Subcutaneous adipose tissue (tissue), 4 donors: ENCODE results near the gene PAXIP1. TPM values are rescaled to one million over a fixed set of nuclear protein-coding genes. Genes with fewer than 3 reads are reported as not detected.

Experiments
- total RNA-seq, 4 donors: library from RNA; depleted of rRNA; stranded (reverse); fragments of >200 nt; gene quantifications; one replicate each; pipeline ENCODE4 v1.1.0, GENCODE V29; 2016
- TF ChIP-seq, protein P1 (sequence below): fragments of 450-650 bp; IDR thresholded peaks from one replicate; pipeline ENCODE4 v1.5.1; 2016; ENCODE audit warnings: low read depth, mild to moderate bottlenecking, control low read depth, antibody characterized with exemption, moderate library complexity

Gene PAXIP1
- total RNA-seq, 4 donors from 2014 or later = 8.3 to 11.7 (median 10.5) TPM

DNA sequence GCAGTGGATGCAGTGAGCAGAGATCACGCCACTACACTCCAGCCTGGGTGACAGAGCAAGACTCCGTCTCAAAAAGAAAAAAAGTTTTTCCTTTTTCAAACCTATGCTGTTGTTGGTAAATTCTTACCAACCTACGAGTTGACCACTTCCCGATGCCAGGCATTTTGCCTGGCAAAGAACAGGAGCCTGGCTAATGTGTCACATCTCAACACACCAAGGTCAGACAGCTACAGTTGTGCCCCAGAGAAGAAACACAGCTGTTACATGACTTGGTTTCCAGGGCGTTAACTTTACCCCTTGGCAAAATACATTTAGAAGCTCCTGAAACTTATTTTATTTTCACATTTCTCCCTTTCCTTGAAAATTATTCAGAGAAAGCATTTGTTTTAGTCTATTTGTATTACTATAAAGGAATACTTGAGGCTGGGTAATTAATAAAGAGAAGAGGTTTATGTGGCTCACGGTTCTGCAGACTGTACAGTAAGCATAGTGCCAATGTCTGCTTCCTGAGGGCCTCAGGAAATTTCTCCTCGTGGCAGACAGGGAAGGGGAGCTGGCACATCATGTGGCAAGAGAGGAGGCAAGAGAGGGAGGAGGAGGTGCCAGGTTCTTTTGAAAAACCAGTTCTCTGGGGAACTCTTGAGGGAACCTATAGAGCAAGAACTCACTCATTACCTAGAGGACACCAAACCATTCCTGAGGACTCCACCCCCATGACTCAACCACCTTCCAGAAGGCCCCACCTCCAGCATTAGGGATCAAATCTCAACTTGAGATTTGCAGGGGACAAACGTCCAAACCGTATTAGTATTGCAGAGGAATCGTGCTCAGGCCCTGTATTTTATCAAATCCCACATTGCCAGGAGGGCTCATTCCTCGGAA is 83.3 kb downstream of the PAXIP1 start:
- TF ChIP-seq, protein P1, sequence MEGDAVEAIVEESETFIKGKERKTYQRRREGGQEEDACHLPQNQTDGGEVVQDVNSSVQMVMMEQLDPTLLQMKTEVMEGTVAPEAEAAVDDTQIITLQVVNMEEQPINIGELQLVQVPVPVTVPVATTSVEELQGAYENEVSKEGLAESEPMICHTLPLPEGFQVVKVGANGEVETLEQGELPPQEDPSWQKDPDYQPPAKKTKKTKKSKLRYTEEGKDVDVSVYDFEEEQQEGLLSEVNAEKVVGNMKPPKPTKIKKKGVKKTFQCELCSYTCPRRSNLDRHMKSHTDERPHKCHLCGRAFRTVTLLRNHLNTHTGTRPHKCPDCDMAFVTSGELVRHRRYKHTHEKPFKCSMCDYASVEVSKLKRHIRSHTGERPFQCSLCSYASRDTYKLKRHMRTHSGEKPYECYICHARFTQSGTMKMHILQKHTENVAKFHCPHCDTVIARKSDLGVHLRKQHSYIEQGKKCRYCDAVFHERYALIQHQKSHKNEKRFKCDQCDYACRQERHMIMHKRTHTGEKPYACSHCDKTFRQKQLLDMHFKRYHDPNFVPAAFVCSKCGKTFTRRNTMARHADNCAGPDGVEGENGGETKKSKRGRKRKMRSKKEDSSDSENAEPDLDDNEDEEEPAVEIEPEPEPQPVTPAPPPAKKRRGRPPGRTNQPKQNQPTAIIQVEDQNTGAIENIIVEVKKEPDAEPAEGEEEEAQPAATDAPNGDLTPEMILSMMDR = no peak

DNA sequence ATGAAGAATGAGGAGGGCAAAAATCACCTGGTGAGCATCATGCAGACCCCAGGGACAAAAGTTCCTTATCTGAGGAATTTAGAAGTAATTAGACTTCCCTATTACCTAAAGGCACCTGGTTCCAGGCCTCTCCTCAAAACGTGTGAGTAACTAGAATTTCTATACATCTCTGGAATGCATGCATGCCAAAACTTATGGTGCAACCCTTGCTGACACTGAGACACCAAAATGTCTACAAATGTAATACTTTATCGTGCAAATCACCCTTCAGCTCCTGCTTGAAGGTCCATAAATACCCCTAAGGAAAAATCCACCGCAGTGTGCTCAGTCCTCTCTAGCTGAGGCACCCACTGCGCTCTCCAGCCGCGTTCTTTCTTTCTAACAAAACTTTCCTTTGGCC is 84.2 kb downstream of the PAXIP1 start:
- TF ChIP-seq, protein P1 = no peak

DNA sequence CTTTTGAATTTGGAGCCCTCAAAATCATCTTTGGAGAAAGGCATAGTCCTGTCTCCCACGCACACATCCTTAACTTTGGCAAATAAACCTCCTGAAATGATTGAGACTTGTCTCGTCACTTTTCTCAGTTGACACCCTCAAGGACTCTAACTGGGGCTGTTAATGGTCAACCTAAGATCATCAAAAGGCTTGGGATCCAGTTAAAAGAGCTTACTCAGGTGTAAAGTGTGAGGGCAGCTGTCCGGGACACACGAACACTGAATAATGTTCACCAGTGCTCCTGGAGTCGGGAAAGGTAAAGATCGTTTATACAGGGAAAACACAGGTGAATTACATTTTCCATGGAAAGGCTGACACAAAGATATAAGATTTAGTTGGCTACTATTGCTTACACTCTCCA is 84.7 kb downstream of the PAXIP1 start:
- TF ChIP-seq, protein P1 = no peak

DNA sequence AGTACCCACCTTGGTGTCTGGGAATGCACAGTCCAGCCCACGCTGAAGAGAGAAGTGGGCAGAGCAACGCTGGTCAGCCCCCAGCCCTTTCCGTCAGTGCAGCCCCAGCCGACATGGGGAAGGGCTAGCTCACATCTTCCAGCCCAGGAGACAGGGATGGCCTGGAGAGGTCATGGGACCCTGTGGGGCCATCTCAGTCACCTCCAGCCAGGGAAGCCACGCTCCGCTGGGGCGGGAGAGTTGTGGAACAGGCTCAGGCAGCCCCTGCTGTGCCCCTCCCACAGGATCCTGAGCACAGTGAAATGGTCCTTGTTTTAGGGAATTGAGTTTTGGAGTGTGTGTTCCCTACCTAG is 85.1 kb downstream of the PAXIP1 start:
- TF ChIP-seq, protein P1 = no peak

DNA sequence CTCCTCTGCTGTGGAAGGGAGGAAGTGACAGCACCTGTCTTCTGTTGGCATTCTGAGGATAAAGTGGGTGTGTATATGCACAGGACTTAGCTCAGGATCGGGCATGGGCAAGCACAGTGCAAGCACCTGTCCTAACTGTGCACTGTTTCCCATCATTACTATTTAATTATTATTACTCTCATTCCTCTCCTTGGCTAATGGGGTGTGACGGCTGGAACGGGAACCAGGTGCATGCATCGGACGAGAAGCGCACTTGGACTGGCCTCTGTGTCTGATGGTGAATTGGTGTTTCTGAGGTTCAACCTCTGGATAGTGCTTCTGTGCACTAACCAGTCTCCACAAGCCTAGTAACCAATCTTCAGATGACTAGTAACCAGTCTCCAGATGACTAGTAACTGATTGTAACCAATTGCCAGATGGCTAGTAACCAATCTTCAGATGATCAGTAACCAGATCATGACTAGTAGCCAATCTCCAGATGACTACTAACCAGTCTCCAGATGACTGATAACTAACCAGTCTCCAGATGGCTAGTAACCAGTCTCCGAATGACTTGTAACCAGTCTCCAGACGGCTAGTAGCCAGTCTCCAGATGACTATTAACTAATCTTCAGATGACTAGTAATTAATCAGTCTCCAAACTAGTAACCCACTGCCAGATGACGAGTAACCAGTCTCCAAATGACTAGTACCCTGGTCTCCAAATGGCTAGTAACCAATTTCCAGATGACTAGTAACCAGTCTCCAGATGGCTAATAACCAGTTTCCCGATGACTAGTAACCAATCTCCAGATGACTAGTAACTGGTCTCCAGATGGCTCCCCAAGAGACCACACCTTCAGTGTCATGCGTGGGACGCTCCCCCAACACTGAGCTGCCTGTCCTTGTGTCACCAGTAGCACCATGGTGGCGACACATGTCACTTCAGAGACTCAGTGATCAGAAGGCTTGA is 85.8 kb downstream of the PAXIP1 start:
- TF ChIP-seq, protein P1 = no peak

DNA sequence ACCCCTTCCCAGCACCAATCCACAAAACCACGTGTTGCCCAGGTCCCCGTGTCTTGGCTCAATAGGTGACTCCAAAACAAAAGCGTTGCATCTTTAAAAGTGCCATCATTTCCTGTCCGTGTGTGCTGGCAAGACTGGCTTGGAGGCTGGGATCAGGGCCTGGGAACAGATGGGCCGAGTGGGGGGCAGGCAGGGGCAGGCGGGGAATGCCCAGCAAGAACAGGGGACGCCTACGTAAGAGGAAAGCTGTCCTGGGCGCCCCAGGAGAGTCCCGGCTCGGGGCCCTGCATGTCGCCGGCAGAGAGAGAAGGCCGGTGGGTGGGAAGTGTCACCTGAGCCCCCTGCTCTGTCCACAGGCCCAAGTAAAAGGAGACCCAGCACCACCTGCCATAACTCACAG is 86.5 kb downstream of the PAXIP1 start:
- TF ChIP-seq, protein P1 = no peak

DNA sequence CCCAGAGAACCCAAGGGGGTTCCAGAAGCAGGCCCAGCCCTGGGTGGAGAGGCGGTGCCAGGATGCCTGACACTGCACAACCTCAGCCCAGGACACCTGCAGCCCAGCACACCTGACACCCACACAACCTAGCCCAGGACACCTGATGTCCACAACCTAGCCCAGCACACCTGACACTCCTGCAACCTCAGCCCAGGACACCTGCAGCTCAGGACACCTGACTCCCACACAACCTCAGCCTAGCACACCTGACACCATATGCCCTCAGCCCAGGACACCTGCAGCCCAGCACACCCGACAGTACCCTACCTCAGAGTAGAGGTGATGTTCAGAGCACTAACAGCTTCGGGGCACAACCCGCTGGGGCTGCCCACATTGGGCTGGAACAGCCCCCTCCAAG is 87.3 kb downstream of the PAXIP1 start:
- TF ChIP-seq, protein P1 = no peak
